CD4-positive, alpha-beta T cell treated with Interleukin-6 for 4 hours (primary cell): Measurements from ENCODE around the gene ANO3.
"Not testable (repeated sequence)": the region's sequence is repeated elsewhere in the genome, so short reads cannot be mapped to it uniquely, and the experiment has no call there.

Experiments
- DNase-seq: peaks from one replicate; pipeline ENCODE4 v3.0.0-alpha.2; 2020; ENCODE audit warnings: mixed read lengths

Gene ANO3

GRCh38 chr11:26579683-26580082, 247.8 kb downstream of the ANO3 start:
- DNase-seq: no peak

DNA sequence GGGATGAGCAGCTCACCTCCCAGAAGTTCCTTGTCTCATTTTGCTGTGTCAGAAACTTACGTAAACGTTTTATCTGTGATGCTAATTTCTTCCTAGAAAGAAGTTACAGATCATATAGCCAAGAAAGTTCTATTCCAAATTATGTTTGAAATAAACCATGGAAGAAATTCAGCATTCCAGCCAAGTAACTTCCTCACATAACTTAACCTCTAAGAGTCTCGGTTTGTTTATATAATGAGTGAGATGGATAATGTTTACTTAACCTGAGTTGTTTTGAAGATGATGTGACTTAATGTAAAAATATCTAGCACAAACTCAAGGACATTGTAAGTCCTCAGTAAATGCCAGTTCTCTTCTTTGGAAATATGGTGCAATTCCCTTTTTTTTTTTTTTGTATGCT, 249.0 kb downstream of the ANO3 start:
- no peak for DNase-seq

DNA sequence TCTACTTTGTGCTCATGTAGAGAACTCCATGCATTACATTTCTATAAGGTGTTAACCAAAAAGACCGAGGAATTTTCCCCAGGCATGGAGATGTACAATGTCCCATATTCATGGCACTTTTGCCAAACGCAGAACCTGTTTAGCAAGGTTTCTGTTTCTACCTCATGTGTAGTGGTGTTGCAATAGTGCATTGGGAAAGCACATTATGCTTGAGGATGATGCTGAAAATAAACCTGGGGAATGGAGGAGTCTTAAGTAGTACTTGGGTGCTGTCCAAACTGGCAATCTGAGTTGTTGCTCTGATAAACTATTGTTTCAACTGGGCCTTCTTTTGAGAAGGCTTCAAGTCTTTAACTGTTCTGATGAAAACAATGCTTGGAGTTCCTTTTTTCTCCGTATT, 251.6 kb downstream of the ANO3 start:
- DNase-seq: no peak

DNA sequence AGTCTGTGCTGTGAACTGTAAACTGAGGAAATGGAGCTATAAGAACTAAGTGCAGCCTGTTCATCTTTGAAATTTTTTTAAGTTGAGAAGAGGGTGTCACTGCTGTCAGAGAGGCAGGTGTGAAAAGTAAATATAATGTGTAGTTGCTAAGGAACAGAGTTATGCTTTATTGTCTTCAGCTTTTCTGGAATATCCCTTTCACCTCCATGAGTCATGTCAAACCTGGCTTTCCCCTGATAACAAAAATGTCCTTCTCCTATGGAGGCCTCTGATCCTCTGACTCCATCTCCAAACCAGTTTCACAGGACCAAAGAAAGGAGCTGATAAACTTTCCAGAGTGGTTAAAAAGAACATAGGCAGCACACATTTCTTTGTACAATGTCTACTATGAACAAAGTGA, 252.9 kb downstream of the ANO3 start:
- DNase-seq: no peak

GRCh38 chr11:26587073-26587472, 255.1 kb downstream of the ANO3 start:
- DNase-seq: no peak

DNA sequence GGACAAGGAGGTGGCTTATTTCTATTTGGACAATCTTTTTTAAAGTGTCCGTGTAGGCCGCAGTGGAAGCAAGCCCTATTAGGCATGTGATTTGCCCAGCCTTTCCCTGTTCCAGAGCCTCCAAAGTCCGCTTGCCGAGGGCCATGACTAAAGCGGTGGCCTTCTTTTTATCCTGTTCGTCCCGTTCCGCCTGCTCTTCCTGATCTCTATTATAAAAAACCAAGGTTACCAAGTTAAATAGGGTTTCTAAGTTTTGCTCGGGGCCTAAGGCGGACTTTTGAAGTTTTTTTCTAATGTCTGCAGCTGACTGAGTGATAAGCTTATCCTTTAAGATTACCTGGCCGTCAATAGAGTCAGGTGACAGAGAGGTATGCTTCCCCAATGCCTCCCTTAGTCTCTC, 261.8 kb downstream of the ANO3 start:
- no peak for DNase-seq

- DNase-seq: not testable (repeated sequence)
Measured at GRCh38 chr11:26595207-26595865, 263.4 kb downstream of the ANO3 start.

GRCh38 chr11:26597049-26597689, 265.2 kb downstream of the ANO3 start:
- DNase-seq: not testable (repeated sequence)

DNA sequence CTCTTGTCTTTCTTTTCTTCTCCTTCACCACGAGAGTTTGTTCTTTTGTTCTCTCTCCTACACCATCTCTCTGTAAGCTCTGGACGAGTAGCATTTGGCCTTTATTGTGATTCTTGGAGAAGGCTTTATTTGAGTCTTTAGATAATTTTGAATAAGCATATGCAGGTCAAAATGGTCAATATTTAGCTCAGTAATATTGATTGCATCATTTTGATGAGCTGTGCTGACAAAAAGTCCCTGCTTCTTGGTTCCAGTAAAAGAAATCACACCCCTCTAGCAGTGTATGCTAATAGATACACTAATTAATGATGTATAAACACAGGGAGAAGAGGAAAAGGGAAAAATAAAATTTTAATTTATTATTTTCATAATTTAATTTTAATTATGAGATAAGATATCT, 266.0 kb downstream of the ANO3 start:
- no peak for DNase-seq

- DNase-seq: no peak
Measured at GRCh38 chr11:26599425-26599824, 267.5 kb downstream of the ANO3 start.

- no peak for DNase-seq
Measured at GRCh38 chr11:26599876-26600434, 268.0 kb downstream of the ANO3 start.

GRCh38 chr11:26607725-26608506, 276.0 kb downstream of the ANO3 start:
- no peak for DNase-seq

GRCh38 chr11:26608507-26609146, 276.7 kb downstream of the ANO3 start:
- DNase-seq: no peak

GRCh38 chr11:26613759-26614158, 281.8 kb downstream of the ANO3 start:
- no peak for DNase-seq

- DNase-seq: no peak
Measured at GRCh38 chr11:26618441-26618840, 286.5 kb downstream of the ANO3 start.

DNA sequence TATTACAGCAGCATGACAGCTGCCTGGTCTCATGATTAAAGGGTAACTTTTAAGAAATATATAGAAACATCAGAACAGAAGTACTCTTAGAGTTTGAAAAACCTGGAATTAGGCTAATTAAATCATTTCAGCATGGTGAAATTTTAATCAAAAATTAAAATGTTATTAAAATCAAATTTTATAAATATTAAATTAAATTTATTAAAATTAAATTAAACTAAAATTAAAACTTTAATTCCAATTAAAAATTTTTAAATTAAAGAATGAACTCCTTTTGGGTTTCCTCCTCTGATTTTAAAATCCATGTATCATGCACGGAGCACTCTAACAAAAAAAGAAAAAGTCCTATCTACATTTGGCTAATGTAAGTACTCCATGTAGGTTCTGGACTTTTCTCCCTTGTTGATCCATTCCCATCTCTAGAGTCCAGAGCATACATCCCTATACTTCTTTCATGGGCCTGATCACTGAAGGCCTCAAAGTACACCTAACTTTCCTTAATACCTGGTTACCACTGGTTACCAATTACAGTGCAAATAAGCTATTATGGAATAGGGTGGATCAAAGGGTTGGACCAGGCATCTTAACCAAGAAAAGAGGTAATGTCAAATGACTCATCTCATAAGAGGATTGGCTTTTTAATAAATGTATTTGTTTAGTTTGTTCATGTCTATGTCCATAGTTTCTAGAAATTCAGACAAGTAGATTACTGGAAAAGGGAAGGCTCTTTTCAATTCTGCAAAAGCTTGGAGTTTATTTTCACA, 288.5 kb downstream of the ANO3 start:
- DNase-seq: no peak

- no peak for DNase-seq
Measured at GRCh38 chr11:26621132-26621531, 289.2 kb downstream of the ANO3 start.

GRCh38 chr11:26622181-26622580, 290.3 kb downstream of the ANO3 start:
- DNase-seq: no peak

GRCh38 chr11:26623076-26623659, 291.2 kb downstream of the ANO3 start:
- no peak for DNase-seq

- no peak for DNase-seq
Measured at GRCh38 chr11:26626346-26626745, 294.4 kb downstream of the ANO3 start.

- DNase-seq: no peak
Measured at GRCh38 chr11:26632691-26633159, 300.8 kb downstream of the ANO3 start.

DNA sequence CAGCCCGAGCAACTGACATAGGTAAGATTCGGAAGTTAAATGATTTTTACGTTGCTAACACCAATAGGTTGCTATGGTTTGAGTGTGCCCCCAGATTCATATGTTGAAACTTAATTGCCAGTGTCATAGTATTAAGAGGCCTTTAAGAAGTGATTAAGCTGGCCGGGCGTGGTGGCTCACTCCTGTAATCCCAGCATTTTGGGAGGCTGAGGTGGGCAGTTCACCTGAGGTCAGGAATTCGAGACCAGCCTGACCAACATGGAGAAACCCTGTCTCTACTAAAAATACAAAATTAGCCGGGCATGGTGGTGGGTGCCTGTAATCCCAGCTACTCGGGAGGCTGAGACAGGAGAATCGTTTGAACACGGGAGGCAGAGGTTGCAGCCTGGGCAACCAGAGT, 311.4 kb downstream of the ANO3 start:
- DNase-seq: not testable (repeated sequence)
